Small intestine (tissue), 7 donors: Measurements from ENCODE around the gene ST3GAL4. TPM values are rescaled to one million over a fixed set of nuclear protein-coding genes. Genes with fewer than 3 reads are reported as not detected.
"Not testable (repeated sequence)": the region's sequence is repeated elsewhere in the genome, so short reads cannot be mapped to it uniquely, and the experiment has no call there.

Experiments used
- DNase-seq, 2 donors: peaks; one replicate each; pipeline versions ENCODE4 v3.0.0 to v3.0.0-alpha.2; 2013
- FAIRE-seq: peaks from 2 replicates; lab custom pipeline; 2012; peaks lifted over from hg19 to GRCh38; lab: Jason Lieb, UNC
- H3K27ac ChIP-seq, 3 donors: one replicate each; pipeline ENCODE4 v1.5.1; 2013; ENCODE audit warnings: low read length in 2 of 3, mild to moderate bottlenecking in 2 of 3, control low read depth in 1 of 3, inconsistent platforms in 1 of 3, low read depth in 1 of 3, moderate library complexity in 1 of 3
- H3K27me3 ChIP-seq, 3 donors: one replicate each; pipeline ENCODE4 v1.6.1; 2013; ENCODE audit warnings: low read length in 3 of 3, inconsistent platforms in 1 of 3; ENCODE audit not compliant: control insufficient read depth in 3 of 3, insufficient read depth in 3 of 3
- H3K36me3 ChIP-seq, 3 donors: one replicate each; pipeline ENCODE4 v1.6.1; 2013; ENCODE audit warnings: low read length in 3 of 3, inconsistent platforms in 1 of 3, low read depth in 1 of 3, mild to moderate bottlenecking in 1 of 3, moderate library complexity in 1 of 3; ENCODE audit not compliant: control insufficient read depth in 3 of 3, insufficient read depth in 2 of 3
- H3K4me1 ChIP-seq, 3 donors: one replicate each; pipeline ENCODE4 v1.6.1; 2013; ENCODE audit warnings: low read length in 2 of 3, inconsistent platforms in 1 of 3, low read depth in 1 of 3, mild to moderate bottlenecking in 1 of 3, moderate library complexity in 1 of 3; ENCODE audit not compliant: control insufficient read depth in 3 of 3, insufficient read depth in 2 of 3
- H3K4me3 ChIP-seq, 3 donors: one replicate each; pipeline ENCODE4 v1.5.1; 2013; ENCODE audit warnings: low read length in 3 of 3, control low read depth in 1 of 3, inconsistent platforms in 1 of 3, low read depth in 1 of 3, mild to moderate bottlenecking in 1 of 3, moderate library complexity in 1 of 3
- H3K9me3 ChIP-seq, 2 donors: one replicate each; pipeline ENCODE4 v1.6.1; 2013; ENCODE audit warnings: low read depth in 1 of 2, low read length in 1 of 2; ENCODE audit not compliant: control insufficient read depth in 2 of 2, insufficient read depth in 1 of 2
- WGBS, 3 donors: extraction: QIAGEN DNeasy Blood & Tissue Kit; methylation state at CpG; one replicate each; pipeline ENCODE4 v1.1.7; 2013; 5-methylcytosine and 5-hydroxymethylcytosine counted together
- polyA plus RNA-seq, 4 donors: library from polyadenylated mRNA; stranded (reverse) in 3 of 4; unstranded in 1 of 4; fragments of 200-250 nt in 3 of 4; fragments of 120-200 nt in 1 of 4; gene quantifications; one replicate each; pipeline versions ENCODE4 v1.2.1 to v1.2.3, GENCODE V29; 2013
- donor health status: healthy with polysubstance abuse.
- donor health status: control.
- donor health status: control.
- donor health status: Bipolar disorder and iron deficiency.
- donor health status: healthy.

ST3GAL4 gene
- polyA plus RNA-seq, 4 donors = 1.6 to 11.6 (median 4.0) TPM

DNA sequence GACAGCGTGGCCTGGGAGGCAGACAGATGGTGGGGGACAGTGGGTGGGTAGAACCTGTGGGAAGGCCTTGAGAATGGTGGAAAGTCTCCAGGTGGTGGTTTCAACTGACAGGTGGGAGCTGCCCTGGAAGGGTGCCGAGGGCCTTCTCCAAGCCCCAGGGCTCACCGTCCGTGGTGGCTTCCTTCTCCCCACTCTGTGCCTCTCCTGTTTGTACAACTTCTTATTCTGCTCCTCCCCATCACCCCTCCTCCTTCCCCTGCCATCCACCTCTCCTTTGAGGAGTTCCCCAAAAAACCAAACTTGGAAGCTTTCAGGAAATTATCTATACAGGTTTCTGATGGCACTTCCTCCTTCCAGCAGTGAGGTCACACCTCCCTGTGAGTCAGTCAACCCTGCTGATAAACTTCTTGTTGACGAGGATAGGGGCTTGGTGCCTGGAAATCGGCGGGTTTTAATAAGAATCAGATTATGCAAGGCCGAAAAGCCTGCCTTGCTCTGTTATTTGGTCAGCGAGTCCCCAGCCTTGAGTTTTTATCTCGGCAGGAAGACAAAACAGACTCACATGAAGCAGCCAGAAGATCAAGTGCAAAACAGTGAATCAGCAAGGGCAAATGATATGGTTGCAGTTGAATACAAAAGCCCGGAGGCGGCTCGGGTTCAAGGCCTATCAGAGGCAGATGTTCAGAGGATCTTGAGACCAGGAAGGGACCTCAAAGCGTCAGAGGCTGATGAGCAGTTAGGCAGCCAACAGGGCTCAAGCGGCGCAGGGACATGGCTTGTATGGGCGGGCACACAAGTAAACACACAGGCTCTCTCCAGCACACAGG lies 9.5 kb upstream of the ST3GAL4 start:
- DNase-seq (peak in 1 of 2 donors; percentile 49), FAIRE-seq (no peak)
- Histone ChIP-seq H3K4me1 (peaks cover 0 to 45% (median 7%) of the 10 kb centered on the region in 3 donors), H3K9me3 (no peaks in the 10 kb centered on the region), H3K27ac (peak overlapping the region in 2 of 3 donors; percentile 52 to 60), H3K4me3 (no peak overlapping the region), H3K36me3 (peaks cover 0 to 56% (median 0%) of the 10 kb centered on the region in 3 donors), H3K27me3 (no peaks in the 10 kb centered on the region)
- WGBS, 3 donors = 65 to 79% (median 68%) methylated on average over 16 to 17 of the region's 17 CpGs

DNA sequence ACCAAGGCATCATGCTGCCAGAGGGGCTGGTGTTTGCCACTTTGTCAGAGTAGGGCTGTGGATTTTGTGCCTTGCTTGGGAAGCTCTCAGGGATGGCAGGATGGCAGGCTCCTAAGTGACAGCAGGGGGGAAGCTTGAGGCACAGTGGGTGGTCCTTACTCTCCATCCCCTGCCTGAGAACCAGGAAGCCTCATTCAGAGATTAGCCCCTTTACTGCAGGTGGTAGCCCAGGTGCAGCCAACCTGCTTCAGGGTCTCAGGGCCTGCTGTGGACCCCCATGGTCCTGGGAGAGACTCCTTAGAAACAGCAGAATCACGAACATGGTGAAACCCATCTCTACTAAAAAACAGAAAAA lies 8.9 kb upstream of the ST3GAL4 start:
- Histone ChIP-seq H3K4me3 (no peak overlapping the region), H3K27me3 (no peaks in the 10 kb centered on the region), H3K36me3 (peaks cover 0 to 50% (median 0%) of the 10 kb centered on the region in 3 donors), H3K9me3 (no peaks in the 10 kb centered on the region), H3K27ac (peak overlapping the region in 2 of 3 donors; percentile 52 to 60), H3K4me1 (peaks cover 0 to 42% (median 7%) of the 10 kb centered on the region in 3 donors)
- DNase-seq = no peak
- no peak for FAIRE-seq
- WGBS, 3 donors = 88 to 100% (median 89%) methylated on average over 1 of the region's 1 CpG

- H3K36me3 ChIP-seq = peaks cover 0 to 48% (median 0%) of the 10 kb centered on the region in 3 donors
- H3K27ac ChIP-seq = peak overlapping the region in 1 of 3 donors; percentile 52
- not testable (repeated sequence) for H3K9me3 ChIP-seq, FAIRE-seq, DNase-seq, H3K4me3 ChIP-seq, H3K27me3 ChIP-seq
- 84 to 89% (median 85%) methylated on average over 7 of the region's 7 CpGs for WGBS, 3 donors
- peaks cover 0 to 38% (median 7%) of the 10 kb centered on the region in 3 donors for H3K4me1 ChIP-seq
These were observed 8.5 kb upstream of the ST3GAL4 start for GRCh38 chr11:126346946-126347345.

DNA sequence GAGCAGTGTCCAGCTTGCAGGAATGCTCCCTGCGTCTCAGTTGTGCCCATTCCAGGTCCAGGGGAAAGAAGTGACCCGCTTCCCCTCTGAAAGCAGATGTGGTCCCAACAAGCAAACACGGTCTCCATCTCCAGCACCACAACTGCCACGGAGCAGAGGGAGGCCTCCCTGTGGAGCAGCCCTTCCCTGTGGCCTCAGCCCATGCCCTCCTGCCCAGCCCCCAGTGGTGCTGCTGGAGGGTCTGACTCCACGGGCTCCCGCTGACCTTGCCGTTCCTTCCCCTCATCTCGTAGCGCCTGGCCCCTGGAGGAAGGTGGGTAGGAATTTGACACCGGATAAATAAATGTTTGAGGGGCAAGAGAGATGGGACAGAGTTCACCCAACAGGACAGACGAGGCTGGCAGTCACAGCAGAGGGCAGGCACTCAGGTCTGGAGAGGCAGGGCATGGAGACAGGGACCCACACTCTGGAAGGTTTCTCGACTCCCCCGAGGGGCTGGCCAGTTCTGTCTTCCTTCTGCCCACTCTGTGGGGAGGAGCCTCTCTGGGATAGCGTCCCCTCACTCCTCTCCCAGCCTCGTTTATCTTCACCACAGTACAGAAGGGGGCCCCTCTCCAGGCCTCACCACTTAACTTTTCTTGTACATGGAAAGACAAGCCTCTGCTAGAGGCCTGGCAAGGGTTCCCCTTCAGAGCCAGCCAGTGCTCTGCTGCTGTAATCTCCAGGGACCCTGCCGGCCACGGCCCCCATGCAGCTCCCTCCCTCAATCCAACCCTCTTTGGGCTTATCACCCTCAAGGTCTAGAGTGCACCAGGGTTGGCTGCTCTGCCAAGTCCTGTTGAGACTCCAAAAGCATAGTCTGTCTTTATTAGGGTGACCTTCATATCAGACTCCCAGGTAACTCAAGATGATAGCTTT lies 7.5 kb upstream of the ST3GAL4 start:
- DNase-seq = no peak
- Histone ChIP-seq H3K27ac (peak overlapping the region in 1 of 3 donors; percentile 85), H3K4me1 (peaks cover 0 to 31% (median 10%) of the 10 kb centered on the region in 3 donors), H3K9me3 (no peaks in the 10 kb centered on the region), H3K4me3 (no peak overlapping the region), H3K27me3 (no peaks in the 10 kb centered on the region), H3K36me3 (peaks cover 0 to 41% (median 0%) of the 10 kb centered on the region in 3 donors)
- 74 to 87% (median 86%) methylated on average over 17 of the region's 17 CpGs for WGBS, 3 donors
- no peak for FAIRE-seq

DNA sequence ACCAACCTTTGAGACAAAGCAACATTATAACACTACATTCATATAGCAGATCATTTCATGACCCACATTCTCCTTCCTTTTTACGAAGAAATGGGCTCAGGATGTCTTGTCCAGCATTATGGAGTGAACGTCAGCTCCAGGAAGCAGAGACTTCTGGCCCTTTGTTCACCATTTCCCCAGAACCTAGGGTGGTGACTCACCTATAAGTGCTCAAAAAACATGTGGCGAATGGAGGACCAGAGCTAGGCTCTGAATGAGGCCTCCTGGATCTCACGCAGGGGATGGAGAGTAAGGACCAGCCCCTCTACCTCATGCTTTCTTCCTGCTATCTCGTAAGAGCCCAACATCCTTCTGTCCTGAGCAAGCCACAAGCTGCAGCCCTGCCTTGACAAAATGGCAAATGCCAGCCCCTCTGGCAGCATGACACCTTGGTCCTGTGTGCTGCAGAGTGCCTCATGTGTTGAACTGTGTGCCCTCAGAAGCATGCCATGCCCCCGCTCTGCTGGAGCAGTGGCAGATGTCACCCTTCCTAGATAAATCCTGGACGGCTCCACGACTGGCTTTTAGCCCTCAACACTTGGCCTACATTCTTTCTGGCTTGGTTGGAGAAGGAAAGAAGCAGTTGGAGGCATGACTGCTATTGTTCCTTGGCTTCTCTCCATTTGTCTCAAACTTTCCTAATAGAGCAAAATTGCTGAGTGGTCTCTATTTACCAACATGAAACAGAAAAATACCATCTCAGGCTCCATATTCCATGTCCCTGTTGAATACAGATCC lies 6.5 kb upstream of the ST3GAL4 start:
- FAIRE-seq = no peak
- DNase-seq = no peak
- Histone ChIP-seq H3K27me3 (no peaks in the 10 kb centered on the region), H3K4me3 (no peak overlapping the region), H3K27ac (peak overlapping the region in 1 of 3 donors; percentile 85), H3K4me1 (peaks cover 0 to 31% (median 10%) of the 10 kb centered on the region in 3 donors), H3K9me3 (no peaks in the 10 kb centered on the region), H3K36me3 (peaks cover 0 to 33% (median 0%) of the 10 kb centered on the region in 3 donors)
- 65 to 82% (median 79%) methylated on average over 8 of the region's 8 CpGs for WGBS, 3 donors

DNA sequence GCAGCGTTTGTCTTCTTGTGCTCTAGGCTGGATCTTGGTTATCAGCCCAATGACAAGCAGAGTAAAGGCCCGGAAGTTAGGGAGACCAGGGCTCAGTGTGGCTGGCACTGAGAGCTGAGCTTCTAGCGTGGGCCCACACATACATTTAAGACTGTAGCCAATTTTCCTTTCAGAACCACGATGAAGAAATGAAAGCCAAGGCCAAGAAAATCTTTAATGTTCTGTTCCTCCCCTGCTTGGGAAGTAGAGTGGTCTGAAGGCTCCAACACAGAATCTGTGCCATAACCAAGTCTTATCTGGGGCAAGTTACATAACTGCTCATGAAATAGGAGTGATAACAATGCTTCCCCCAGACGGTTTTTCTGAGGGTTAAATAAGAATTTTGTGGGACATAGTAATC lies 4.7 kb upstream of the ST3GAL4 start:
- Histone ChIP-seq H3K9me3 (no peaks in the 10 kb centered on the region), H3K4me1 (peaks cover 0 to 38% (median 10%) of the 10 kb centered on the region in 3 donors), H3K27ac (peak overlapping the region in 1 of 3 donors; percentile 64), H3K4me3 (no peak overlapping the region), H3K27me3 (no peaks in the 10 kb centered on the region), H3K36me3 (peaks cover 0 to 16% (median 0%) of the 10 kb centered on the region in 3 donors)
- no peak for DNase-seq
- FAIRE-seq = no peak
- WGBS, 3 donors = 71 to 75% (median 75%) methylated on average over 5 of the region's 5 CpGs

GRCh38 chr11:126352163-126352562 lies 3.3 kb upstream of the ST3GAL4 start:
- H3K9me3 ChIP-seq = no peaks in the 10 kb centered on the region
- no peak overlapping the region for H3K4me3 ChIP-seq
- peak overlapping the region in 1 of 3 donors; percentile 36 for H3K27ac ChIP-seq
- DNase-seq (no peak), FAIRE-seq (no peak)
- no peaks in the 10 kb centered on the region for H3K27me3 ChIP-seq
- 79 to 95% (median 86%) methylated on average over 3 of the region's 3 CpGs for WGBS, 3 donors
- H3K4me1 ChIP-seq = peaks cover 0 to 42% (median 10%) of the 10 kb centered on the region in 3 donors
- peaks cover 0 to 11% (median 0%) of the 10 kb centered on the region in 3 donors for H3K36me3 ChIP-seq
